22Rv1 (cell line): ENCODE data around the gene SPINK1.
"Not testable (repeated sequence)": the region's sequence is repeated elsewhere in the genome, so short reads cannot be mapped to it uniquely, and the experiment has no call there.

Experiments used
- CTCF ChIP-seq: fragments of 450-650 bp; IDR thresholded peaks from 2 replicates; pipeline ENCODE4 v1.5.1; 2017; ENCODE audit warnings: mild to moderate bottlenecking
- ZFX ChIP-seq: fragments of 450-650 bp; IDR thresholded peaks from 2 replicates; pipeline ENCODE4 v1.6.1; 2017; ENCODE audit warnings: antibody characterized with exemption, borderline replicate concordance

- TF ChIP-seq CTCF, ZFX: not testable (repeated sequence)
These were observed 4.5 kb downstream of the SPINK1 start for GRCh38 chr5:147827017-147827416.
